HG03378 (cell line): ENCODE data around the gene ADAMTS2.

ENCODE experiments used
- ATAC-seq: cut with Tn5 transposase; IDR thresholded peaks from one replicate; pipeline ENCODE4 v1.9.1; 2021; ENCODE audit warnings: mild to moderate bottlenecking, moderate library complexity; ENCODE audit not compliant: unreplicated experiment

The ADAMTS2 gene

GRCh38 chr5:179237770-179238627 lies 107.3 kb downstream of the ADAMTS2 start:
- no peak for ATAC-seq

GRCh38 chr5:179235416-179236400 lies 109.6 kb downstream of the ADAMTS2 start:
- ATAC-seq: no peak

DNA sequence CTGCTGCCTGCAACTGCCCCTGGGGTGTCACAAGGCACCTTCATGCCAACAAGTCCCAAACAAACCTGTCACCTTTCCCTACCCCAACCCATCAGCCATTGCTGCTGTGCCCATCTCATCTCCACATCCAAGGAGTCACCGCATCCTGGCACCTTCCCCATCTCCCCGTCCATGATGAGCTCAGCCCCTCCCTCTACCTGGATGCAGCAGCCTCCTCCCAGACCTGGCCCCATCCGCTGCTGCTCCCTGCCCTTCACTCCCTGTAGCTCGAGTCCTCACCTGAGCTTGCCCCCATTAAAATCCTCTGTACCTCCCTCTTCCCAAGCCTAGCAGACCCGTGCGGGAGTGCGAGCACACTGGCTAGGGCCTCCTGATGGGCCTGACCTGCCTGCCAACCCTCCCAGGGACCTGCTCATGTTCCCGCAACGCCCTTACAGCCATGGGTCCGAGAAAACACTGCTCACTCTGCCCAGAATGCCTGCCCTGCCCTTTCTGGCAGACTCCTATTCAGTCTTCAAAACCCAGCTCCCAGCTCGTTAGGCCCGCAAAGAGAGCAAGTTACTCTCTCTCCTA lies 110.6 kb downstream of the ADAMTS2 start:
- no peak for ATAC-seq

GRCh38 chr5:179233909-179234562 lies 111.2 kb downstream of the ADAMTS2 start:
- ATAC-seq: no peak

- ATAC-seq: no peak
Observed at GRCh38 chr5:179232091-179232735, 113.0 kb downstream of the ADAMTS2 start.

- ATAC-seq: no peak
Observed at GRCh38 chr5:179231309-179231708, 114.0 kb downstream of the ADAMTS2 start.

GRCh38 chr5:179230061-179230461 lies 115.2 kb downstream of the ADAMTS2 start:
- ATAC-seq: no peak

GRCh38 chr5:179229331-179229831 lies 115.9 kb downstream of the ADAMTS2 start:
- no peak for ATAC-seq

- no peak for ATAC-seq
Observed at GRCh38 chr5:179228341-179229121, 116.7 kb downstream of the ADAMTS2 start.

DNA sequence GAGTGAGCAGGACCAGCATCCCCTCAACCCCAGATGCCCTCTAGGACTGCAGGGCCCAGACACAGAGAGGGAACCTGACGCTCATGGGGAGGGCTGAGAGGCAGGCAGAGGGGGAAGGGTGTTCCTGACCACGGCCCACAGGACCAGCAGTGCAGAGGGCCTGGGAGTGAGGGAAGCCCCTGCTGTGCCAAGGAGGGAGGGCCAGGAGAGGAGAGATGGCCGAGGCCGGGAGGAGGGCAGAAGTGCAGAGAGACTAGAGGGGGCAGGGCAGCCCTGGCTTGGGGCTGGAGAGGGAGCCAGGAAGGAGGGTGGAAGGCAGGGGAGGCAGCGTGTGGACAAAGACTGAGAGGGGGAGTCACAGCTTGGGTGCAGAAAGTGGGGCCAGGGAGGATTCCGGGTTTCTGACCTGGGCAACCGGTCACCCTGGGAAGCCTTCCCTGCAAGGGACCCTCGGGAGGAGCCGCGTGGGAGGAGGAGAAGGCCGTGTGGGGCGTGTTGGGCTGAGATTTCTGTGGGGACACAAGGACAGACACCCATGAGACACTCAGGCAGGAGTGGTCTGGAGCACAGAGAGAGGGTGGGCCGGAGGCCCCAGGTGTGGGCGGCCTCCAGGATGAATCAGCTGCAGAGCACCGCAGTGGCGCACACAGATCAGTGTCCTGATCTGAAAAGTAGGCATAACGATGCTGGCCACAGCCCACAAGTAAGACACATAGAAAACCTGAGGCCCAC lies 117.5 kb downstream of the ADAMTS2 start:
- no peak for ATAC-seq

GRCh38 chr5:179227229-179227579 lies 118.1 kb downstream of the ADAMTS2 start:
- no peak for ATAC-seq

GRCh38 chr5:179226696-179227095 lies 118.6 kb downstream of the ADAMTS2 start:
- no peak for ATAC-seq

- no peak for ATAC-seq
Observed at GRCh38 chr5:179225387-179225786, 119.9 kb downstream of the ADAMTS2 start.

- ATAC-seq: no peak
Observed at GRCh38 chr5:179224741-179225140, 120.5 kb downstream of the ADAMTS2 start.

DNA sequence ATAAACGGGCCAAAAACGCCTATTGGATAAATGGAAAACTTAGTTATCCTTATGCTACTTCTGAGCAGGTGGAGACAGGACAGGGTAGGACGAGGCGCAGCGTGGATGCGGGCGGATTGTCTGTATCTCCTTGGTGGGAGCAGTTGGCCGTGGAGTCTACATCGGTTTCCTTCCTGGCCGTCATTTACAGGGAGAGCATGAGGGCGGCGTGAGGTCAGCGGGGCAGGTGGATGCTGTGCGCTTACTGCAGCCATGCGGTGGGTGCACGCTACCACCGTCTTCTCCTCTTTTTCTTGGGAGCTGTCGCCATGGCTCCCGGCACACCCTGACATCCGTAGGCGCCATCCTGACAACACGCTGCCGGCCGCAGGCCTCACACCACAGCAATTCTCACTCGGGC lies 121.3 kb downstream of the ADAMTS2 start:
- ATAC-seq: no peak

- no peak for ATAC-seq
Observed at GRCh38 chr5:179223528-179223927, 121.7 kb downstream of the ADAMTS2 start.

- ATAC-seq: no peak
Observed at GRCh38 chr5:179222246-179223017, 122.8 kb downstream of the ADAMTS2 start.

GRCh38 chr5:179221877-179222220 lies 123.4 kb downstream of the ADAMTS2 start:
- no peak for ATAC-seq
